GM18526 (cell line): Measurements from ENCODE around the gene SIRPB2.

ENCODE experiments used
- POLR2A ChIP-seq: IDR thresholded peaks from 3 replicates; pipeline ENCODE4 v1.6.1; 2011; ENCODE audit not compliant: insufficient read length; ENCODE audit errors: extremely low read depth

SIRPB2 gene

GRCh38 chr20:1484438-1485116 is 6.6 kb downstream of the SIRPB2 start:
- no peak for TF ChIP-seq POLR2A

- no peak for TF ChIP-seq POLR2A
Observed at GRCh38 chr20:1479831-1480595, 11.2 kb downstream of the SIRPB2 start.

GRCh38 chr20:1478566-1478965 is 12.7 kb downstream of the SIRPB2 start:
- no peak for TF ChIP-seq POLR2A

GRCh38 chr20:1477896-1478490 is 13.2 kb downstream of the SIRPB2 start:
- TF ChIP-seq POLR2A, result no peak

GRCh38 chr20:1474817-1475603 is 16.2 kb downstream of the SIRPB2 start:
- no peak for TF ChIP-seq POLR2A

- no peak for TF ChIP-seq POLR2A
Observed at GRCh38 chr20:1474325-1474724, 16.9 kb downstream of the SIRPB2 start.

GRCh38 chr20:1473246-1474220 is 17.7 kb downstream of the SIRPB2 start:
- no peak for TF ChIP-seq POLR2A

GRCh38 chr20:1472556-1473245 is 18.5 kb downstream of the SIRPB2 start:
- TF ChIP-seq POLR2A, result no peak

- no peak for TF ChIP-seq POLR2A
Observed at GRCh38 chr20:1471242-1471641, 20.0 kb downstream of the SIRPB2 start.

- no peak for TF ChIP-seq POLR2A
Observed at GRCh38 chr20:1469925-1470571, 21.2 kb downstream of the SIRPB2 start.

GRCh38 chr20:1469306-1469905 is 21.8 kb downstream of the SIRPB2 start:
- no peak for TF ChIP-seq POLR2A

GRCh38 chr20:1468117-1468624 is 23.0 kb downstream of the SIRPB2 start:
- no peak for TF ChIP-seq POLR2A

GRCh38 chr20:1467355-1468116 is 23.7 kb downstream of the SIRPB2 start:
- no peak for TF ChIP-seq POLR2A

- no peak for TF ChIP-seq POLR2A
Observed at GRCh38 chr20:1467082-1467354, 24.2 kb downstream of the SIRPB2 start.
